Activated B cell treated with CpG ODN at 0.5 μM for 24 hours (primary cell): Measurements from ENCODE around the gene PHF2. TPM values are rescaled to one million over a fixed set of nuclear protein-coding genes. Genes with fewer than 3 reads are reported as not detected.
"Not testable (repeated sequence)": the region's sequence is repeated elsewhere in the genome, so short reads cannot be mapped to it uniquely, and the experiment has no call there.

Source experiments
- ATAC-seq: fragments of 200-7000 bp; cut with Tn5 transposase; one replicate; pipeline ENCODE4 v1.10.0; 2021; ENCODE audit warnings: low read depth, mild to moderate bottlenecking, moderate library complexity
- CTCF ChIA-PET: fragments of 350-600 bp; sonication (Branson Sonifier 250); formaldehyde crosslinking; loops from one replicate; lab custom pipeline; 2021; ENCODE audit warnings: antibody characterized with exemption; lab: Charles Lee
- POLR2A ChIA-PET: fragments of 350-600 bp; sonication (Branson Sonifier 250); formaldehyde crosslinking; loops from one replicate; lab custom pipeline; 2021; ENCODE audit warnings: antibody characterized with exemption; lab: Charles Lee
- DNase-seq: peaks from one replicate; pipeline ENCODE4 v3.0.0; 2022
- H3K27ac Mint-ChIP-seq: one replicate; pipeline ENCODE4 v1.8.0; 2020; ENCODE audit warnings: mixed read lengths
- H3K27me3 Mint-ChIP-seq: one replicate; pipeline ENCODE4 v1.8.0; 2021; ENCODE audit warnings: mixed read lengths
- H3K36me3 Mint-ChIP-seq: one replicate; pipeline ENCODE4 v1.8.0; 2021; ENCODE audit warnings: low read depth, mixed read lengths
- H3K4me1 Mint-ChIP-seq: one replicate; pipeline ENCODE4 v1.8.0; 2021; ENCODE audit warnings: mixed read lengths
- H3K4me3 Mint-ChIP-seq: one replicate; pipeline ENCODE4 v1.8.0; 2020; ENCODE audit warnings: mild to moderate bottlenecking, mixed read lengths
- H3K9me3 Mint-ChIP-seq: one replicate; pipeline ENCODE4 v1.8.0; 2020; ENCODE audit warnings: mixed read lengths
- CTCF ChIP-seq: fragments of 200-600 bp; IDR thresholded peaks from one replicate; pipeline ENCODE4 v1.8.0; 2022; ENCODE audit warnings: antibody characterized with exemption, mild to moderate bottlenecking
- intact Hi-C: fragments of 100-400 bp; cut with micrococcal nuclease; formaldehyde crosslinking; loops from one replicate; pipeline ENCODE4 v1.15.1; 2024
- total RNA-seq: library from RNA; stranded (reverse); gene quantifications from 2 replicates; pipeline ENCODE4 v1.2.3, GENCODE V29; 2022

PHF2 gene
- total RNA-seq, 1 donor from 2014 or later = 18.2 TPM

- H3K36me3 Mint-ChIP-seq = peaks cover 36% of the 10 kb centered on the region
- H3K27ac Mint-ChIP-seq = no peak overlapping the region
- CTCF ChIA-PET = no interaction called here
- no peak for TF ChIP-seq CTCF
- POLR2A ChIA-PET = interaction anchor here (0.5 kb wide), 1 partner anchor 86 kb away, joined by 3 read pairs; no protein-coding TSS in a partner anchor
- no peak overlapping the region for H3K4me3 Mint-ChIP-seq
- H3K9me3 Mint-ChIP-seq = no peaks in the 10 kb centered on the region
- intact Hi-C loops = no loop called here
- ATAC-seq = no peak
- no peaks in the 10 kb centered on the region for H3K27me3 Mint-ChIP-seq
- DNase-seq = no peak
- H3K4me1 Mint-ChIP-seq = no peaks in the 10 kb centered on the region
Observed at GRCh38 chr9:93669116-93669957, 93.0 kb downstream of the PHF2 start.

GRCh38 chr9:93669958-93670207 lies 93.5 kb downstream of the PHF2 start:
- no peak overlapping the region for H3K27ac Mint-ChIP-seq
- no peak for TF ChIP-seq CTCF
- intact Hi-C loops = no loop called here
- CTCF ChIA-PET = no interaction called here
- H3K9me3 Mint-ChIP-seq = no peaks in the 10 kb centered on the region
- no peak overlapping the region for H3K4me3 Mint-ChIP-seq
- DNase-seq (no peak), ATAC-seq (no peak)
- no peaks in the 10 kb centered on the region for H3K27me3 Mint-ChIP-seq
- POLR2A ChIA-PET = no interaction called here
- H3K36me3 Mint-ChIP-seq = peaks cover 41% of the 10 kb centered on the region
- no peaks in the 10 kb centered on the region for H3K4me1 Mint-ChIP-seq

- Mint-ChIP-seq H3K9me3 (no peaks in the 10 kb centered on the region), H3K4me1 (no peaks in the 10 kb centered on the region), H3K4me3 (no peak overlapping the region), H3K36me3 (peaks cover 44% of the 10 kb centered on the region), H3K27ac (no peak overlapping the region), H3K27me3 (no peaks in the 10 kb centered on the region)
- ChIA-PET CTCF (no interaction called here), POLR2A (no interaction called here)
- ATAC-seq (no peak), DNase-seq (peak; percentile 10)
- intact Hi-C loops = no loop called here
- no peak for TF ChIP-seq CTCF
Observed at GRCh38 chr9:93670208-93671019, 94.0 kb downstream of the PHF2 start.

GRCh38 chr9:93671020-93671338 lies 94.6 kb downstream of the PHF2 start:
- no peaks in the 10 kb centered on the region for H3K9me3 Mint-ChIP-seq
- POLR2A ChIA-PET = no interaction called here
- CTCF ChIA-PET = no interaction called here
- no peak for TF ChIP-seq CTCF
- DNase-seq (no peak), ATAC-seq (no peak)
- intact Hi-C loops = no loop called here
- no peaks in the 10 kb centered on the region for H3K4me1 Mint-ChIP-seq
- H3K4me3 Mint-ChIP-seq = no peak overlapping the region
- no peak overlapping the region for H3K27ac Mint-ChIP-seq
- H3K36me3 Mint-ChIP-seq = peaks cover 42% of the 10 kb centered on the region
- no peaks in the 10 kb centered on the region for H3K27me3 Mint-ChIP-seq

- POLR2A ChIA-PET, H3K9me3 Mint-ChIP-seq, H3K4me1 Mint-ChIP-seq, intact Hi-C loops, H3K4me3 Mint-ChIP-seq, CTCF ChIA-PET, H3K27me3 Mint-ChIP-seq, H3K27ac Mint-ChIP-seq, ATAC-seq: not testable (repeated sequence)
- peaks cover 48% of the 10 kb centered on the region for H3K36me3 Mint-ChIP-seq
- peak; percentile 7 for DNase-seq
Observed at GRCh38 chr9:93672330-93673020, 96.1 kb downstream of the PHF2 start.
